PC-3 (cell line): ENCODE results near the gene GLIPR2. TPM values are rescaled to one million over a fixed set of nuclear protein-coding genes. Genes with fewer than 3 reads are reported as not detected.

Experiments used
- ATAC-seq: fragments of 200-7000 bp; cut with Tn5 transposase; 2 replicates; pipeline ENCODE4 v1.9.1; 2020; ENCODE audit warnings: mild to moderate bottlenecking, moderate library complexity
- BruUV-seq: library from RNA; stranded (reverse); fragments of 400-500 nt; replicated peaks from 2 replicates; lab custom pipeline; 2021; lab: Mats Ljungman, UMichigan
- CTCF ChIA-PET: fragments of 300-600 bp; sonication (Branson Sonifier 250); formaldehyde crosslinking; loops from one replicate; lab custom pipeline; 2022; ENCODE audit warnings: antibody characterized with exemption; lab: Charles Lee
- POLR2A ChIA-PET: fragments of 300-600 bp; sonication (Branson Sonifier 250); formaldehyde crosslinking; loops from one replicate; lab custom pipeline; 2022; ENCODE audit warnings: antibody characterized with exemption; ENCODE audit not compliant: unreplicated experiment; lab: Charles Lee
- DNase-seq: peaks from one replicate; pipeline ENCODE4 v3.0.0-alpha.2; 2015
- H2AFZ ChIP-seq: fragments of 300-600 bp; sonication (generic); 2 replicates; pipeline ENCODE4 v1.6.0; 2016; ENCODE audit warnings: antibody characterized with exemption, low read length
- H3F3A ChIP-seq: fragments of 300-600 bp; sonication (generic); one replicate; pipeline ENCODE4 v1.6.0; 2017; ENCODE audit warnings: antibody characterized with exemption, low read length, control low read depth, mild to moderate bottlenecking; ENCODE audit not compliant: unreplicated experiment
- H3K27ac ChIP-seq: fragments of 300-600 bp; sonication (generic); 2 replicates; pipeline ENCODE4 v1.5.1; 2016; ENCODE audit warnings: mild to moderate bottlenecking, low read length
- H3K27me3 ChIP-seq: fragments of 300-600 bp; sonication (generic); 2 replicates; pipeline ENCODE4 v1.6.1; 2016; ENCODE audit warnings: low read length, mixed read lengths
- H3K36me3 ChIP-seq: fragments of 300-600 bp; sonication (generic); 2 replicates; pipeline ENCODE4 v1.6.1; 2016; ENCODE audit warnings: low read depth, mixed run types, low read length, mixed read lengths
- H3K4me1 ChIP-seq: fragments of 300-600 bp; sonication (generic); 2 replicates; pipeline ENCODE4 v1.5.1; 2016; ENCODE audit warnings: low read length; ENCODE audit not compliant: insufficient read depth
- H3K4me2 ChIP-seq: fragments of 300-600 bp; sonication (generic); 2 replicates; pipeline ENCODE4 v1.6.0; 2016; ENCODE audit warnings: low read length
- H3K4me3 ChIP-seq: fragments of 300-600 bp; sonication (generic); 2 replicates; pipeline ENCODE4 v1.5.1; 2016; ENCODE audit warnings: mild to moderate bottlenecking, low read length, mixed read lengths
- H3K79me2 ChIP-seq: fragments of 300-600 bp; sonication (generic); 2 replicates; pipeline ENCODE4 v1.6.1; 2017; ENCODE audit warnings: low read length, mixed read lengths
- H3K9ac ChIP-seq: fragments of 300-600 bp; sonication (generic); 2 replicates; pipeline ENCODE4 v1.6.0; 2016; ENCODE audit warnings: mild to moderate bottlenecking, low read length
- H3K9me2 ChIP-seq: fragments of 300-600 bp; sonication (generic); replicated peaks from 2 replicates; pipeline ENCODE4 v1.6.1; 2016; ENCODE audit warnings: mixed run types, low read length, mixed read lengths
- H3K9me3 ChIP-seq: fragments of 300-600 bp; sonication (generic); 2 replicates; pipeline ENCODE4 v1.6.1; 2016; ENCODE audit warnings: low read length, mixed read lengths
- H4K20me1 ChIP-seq: fragments of 300-600 bp; sonication (generic); 2 replicates; pipeline ENCODE4 v1.6.1; 2016; ENCODE audit warnings: low read length, mixed read lengths
- CTCF ChIP-seq: fragments of 300-600 bp; sonication (generic); conservative IDR thresholded peaks from 2 replicates; pipeline ENCODE4 v1.5.1; 2017; ENCODE audit warnings: antibody characterized with exemption, low read depth, mild to moderate bottlenecking, low read length
- EZH2 ChIP-seq: fragments of 300-600 bp; sonication (generic); IDR thresholded peaks from one replicate; pipeline ENCODE4 v1.6.1; 2017; ENCODE audit warnings: antibody characterized with exemption, mild to moderate bottlenecking, low read length; ENCODE audit not compliant: unreplicated experiment
- EZH2phosphoT487 ChIP-seq: fragments of 300-600 bp; sonication (generic); IDR thresholded peaks from 2 replicates; pipeline ENCODE4 v1.6.1; 2018; ENCODE audit warnings: mild to moderate bottlenecking, antibody characterized with exemption, low read length, borderline replicate concordance
- intact Hi-C: fragments of 100-400 bp; cut with micrococcal nuclease; formaldehyde crosslinking; loops from 2 replicates; pipeline ENCODE4 v1.9.0; 2023
- total RNA-seq: library from RNA; depleted of rRNA; stranded (reverse); fragments of >200 nt; gene quantifications from 2 replicates; pipeline ENCODE4 v1.2.3, GENCODE V29; 2014

Gene GLIPR2
- total RNA-seq, 1 experiment from 2014 or later, result 6.7 TPM

- Histone ChIP-seq H3K79me2 (no peaks in the 10 kb centered on the region), H3K4me2 (no peak overlapping the region)
- CTCF ChIA-PET, result no interaction called here
Observed at GRCh38 chr9:36170531-36170930, 34.0 kb downstream of the GLIPR2 start.

GRCh38 chr9:36173861-36174260, 37.3 kb downstream of the GLIPR2 start:
- no peak overlapping the region for H3K4me3 ChIP-seq
- BruUV-seq, result no TSS peak
- no peaks in the 10 kb centered on the region for H3K79me2 ChIP-seq
- H3F3A ChIP-seq, result no peaks in the 10 kb centered on the region
- POLR2A ChIA-PET, result no interaction called here
- H3K9ac ChIP-seq, result no peak overlapping the region
- H4K20me1 ChIP-seq, result no peaks in the 10 kb centered on the region
- ATAC-seq (no peak), DNase-seq (no peak)
- H3K27ac ChIP-seq, result no peak overlapping the region
- no peaks in the 10 kb centered on the region for H3K9me3 ChIP-seq
- intact Hi-C loops, result no loop called here
- no peaks in the 10 kb centered on the region for H3K4me1 ChIP-seq
- no peaks in the 10 kb centered on the region for H3K36me3 ChIP-seq
- CTCF ChIA-PET, result no interaction called here
- no peaks in the 10 kb centered on the region for H3K27me3 ChIP-seq
- H3K4me2 ChIP-seq, result no peak overlapping the region
- TF ChIP-seq EZH2 (no peak), CTCF (no peak), EZH2phosphoT487 (no peak)
- no peaks in the 10 kb centered on the region for H3K9me2 ChIP-seq
- H2AFZ ChIP-seq, result no peak overlapping the region

More at GRCh38 chr9:36170531-36170930, 34.0 kb downstream of the GLIPR2 start:
- BruUV-seq, result no TSS peak
- TF ChIP-seq EZH2 (no peak), CTCF (no peak), EZH2phosphoT487 (no peak)
- no peak for ATAC-seq
- DNase-seq, result no peak
- no peaks in the 10 kb centered on the region for H4K20me1 ChIP-seq
- no peaks in the 10 kb centered on the region for H3K36me3 ChIP-seq
- H3F3A ChIP-seq, result no peaks in the 10 kb centered on the region
- POLR2A ChIA-PET, result no interaction called here
- no peak overlapping the region for H3K27ac ChIP-seq
- no peaks in the 10 kb centered on the region for H3K9me2 ChIP-seq
- intact Hi-C loops, result no loop called here
- no peaks in the 10 kb centered on the region for H3K9me3 ChIP-seq
- no peak overlapping the region for H3K9ac ChIP-seq
- H3K27me3 ChIP-seq, result no peaks in the 10 kb centered on the region
- no peak overlapping the region for H2AFZ ChIP-seq
- no peak overlapping the region for H3K4me3 ChIP-seq
- no peaks in the 10 kb centered on the region for H3K4me1 ChIP-seq

- no peak overlapping the region for H3K27ac ChIP-seq
- no peak overlapping the region for H2AFZ ChIP-seq
- no peaks in the 10 kb centered on the region for H4K20me1 ChIP-seq
- no peaks in the 10 kb centered on the region for H3K9me3 ChIP-seq
- H3K4me3 ChIP-seq, result no peak overlapping the region
- no peak overlapping the region for H3K4me2 ChIP-seq
- H3K9ac ChIP-seq, result no peak overlapping the region
- intact Hi-C loops, result no loop called here
- H3K27me3 ChIP-seq, result no peaks in the 10 kb centered on the region
- H3K9me2 ChIP-seq, result no peaks in the 10 kb centered on the region
- no peaks in the 10 kb centered on the region for H3F3A ChIP-seq
- ChIA-PET CTCF (no interaction called here), POLR2A (no interaction called here)
- H3K79me2 ChIP-seq, result no peaks in the 10 kb centered on the region
- H3K36me3 ChIP-seq, result no peaks in the 10 kb centered on the region
- H3K4me1 ChIP-seq, result no peaks in the 10 kb centered on the region
- TF ChIP-seq CTCF, result no peak
- no peak for TF ChIP-seq EZH2phosphoT487
- no peak for TF ChIP-seq EZH2
- no TSS peak for BruUV-seq
- no peak for ATAC-seq
- DNase-seq, result no peak
Observed at GRCh38 chr9:36174271-36174670, 37.7 kb downstream of the GLIPR2 start.
